Psoas muscle (tissue), 8 donors: ENCODE data around the gene MORN1. TPM values are rescaled to one million over a fixed set of nuclear protein-coding genes. Genes with fewer than 3 reads are reported as not detected.

Experiments
- ATAC-seq, 4 donors: fragments of 200-7000 bp; cut with Tn5 transposase; one replicate each; pipeline ENCODE4 v1.9.1; 2020; ENCODE audit warnings: moderate library complexity in 3 of 4, mild to moderate bottlenecking in 2 of 4
- DNase-seq, 2 donors: peaks; one replicate each; pipeline ENCODE4 v3.0.0-alpha.2; 2020
- H3K27ac ChIP-seq: fragments of 200-600 bp; one replicate; pipeline ENCODE4 v1.8.0; 2022
- H3K27me3 ChIP-seq, 3 donors: fragments of 200-600 bp in 1 of 3; one replicate each; pipeline versions ENCODE4 v1.6.1 to v1.8.0; 2013 to 2022; ENCODE audit warnings: low read length in 2 of 3, mild to moderate bottlenecking in 2 of 3, moderate library complexity in 1 of 3; ENCODE audit not compliant: insufficient read depth in 3 of 3
- H3K36me3 ChIP-seq, 2 donors: fragments of 200-600 bp in 1 of 2; one replicate each; pipeline versions ENCODE4 v1.6.1 to v1.8.0; 2013 to 2022; ENCODE audit warnings: low read depth in 1 of 2, mild to moderate bottlenecking in 1 of 2, moderate library complexity in 1 of 2; ENCODE audit not compliant: insufficient read depth in 1 of 2
- H3K4me1 ChIP-seq: fragments of 200-600 bp; one replicate; pipeline ENCODE4 v1.8.0; 2022
- H3K4me3 ChIP-seq: fragments of 200-600 bp; one replicate; pipeline ENCODE4 v1.8.0; 2022; ENCODE audit warnings: mild to moderate bottlenecking
- H3K9me3 ChIP-seq: fragments of 200-600 bp; one replicate; pipeline ENCODE4 v1.8.0; 2022
- CTCF ChIP-seq: fragments of 200-600 bp; IDR thresholded peaks from one replicate; pipeline ENCODE4 v1.8.0; 2022; ENCODE audit warnings: antibody characterized with exemption
- WGBS, 3 donors: extraction: QIAGEN DNeasy Blood & Tissue Kit; methylation state at CpG; one replicate each; pipeline versions ENCODE4 v1.1.6 to v1.1.7; 2013; 5-methylcytosine and 5-hydroxymethylcytosine counted together
- intact Hi-C, 2 donors: fragments of 100-400 bp; cut with DNase I; formaldehyde crosslinking; loops; one replicate each; pipeline versions ENCODE4 v1.11.0 to v1.14.2; 2022
- polyA plus RNA-seq, 3 donors: library from polyadenylated mRNA; stranded (reverse); fragments of 200-250 nt; gene quantifications; one replicate each; pipeline ENCODE4 v1.2.3, GENCODE V29; 2013
- total RNA-seq, 4 donors: library from RNA; stranded (reverse); fragmentation: NEBNext Ultra II Directional in 2 of 4; extraction: Animal tissue kit (Norgen Biotek cat#: 25700) in 2 of 4; gene quantifications; one replicate each; pipeline versions ENCODE4 v1.2.1 to v1.2.4, GENCODE V29; 2021 to 2023
- donor health status: healthy with polysubstance abuse.
- donor health status: DM: no; HTN: no; CAD: no; lungs with moderate emphysema.
- donor health status: Bipolar disorder and iron deficiency.
- donor health status: healthy.
- donor health status: DM: yes; HTN: yes; CAD: no.
- donor health status: DM: no; HTN: no; CAD: no.
- donor health status: DM: no; HTN: no; CAD: no.
- donor health status: DM: yes; HTN: yes; CAD: no.

MORN1 gene
- total and polyA plus RNA-seq, 7 donors: 1.2 to 7.3 (median 4.2) TPM

DNA sequence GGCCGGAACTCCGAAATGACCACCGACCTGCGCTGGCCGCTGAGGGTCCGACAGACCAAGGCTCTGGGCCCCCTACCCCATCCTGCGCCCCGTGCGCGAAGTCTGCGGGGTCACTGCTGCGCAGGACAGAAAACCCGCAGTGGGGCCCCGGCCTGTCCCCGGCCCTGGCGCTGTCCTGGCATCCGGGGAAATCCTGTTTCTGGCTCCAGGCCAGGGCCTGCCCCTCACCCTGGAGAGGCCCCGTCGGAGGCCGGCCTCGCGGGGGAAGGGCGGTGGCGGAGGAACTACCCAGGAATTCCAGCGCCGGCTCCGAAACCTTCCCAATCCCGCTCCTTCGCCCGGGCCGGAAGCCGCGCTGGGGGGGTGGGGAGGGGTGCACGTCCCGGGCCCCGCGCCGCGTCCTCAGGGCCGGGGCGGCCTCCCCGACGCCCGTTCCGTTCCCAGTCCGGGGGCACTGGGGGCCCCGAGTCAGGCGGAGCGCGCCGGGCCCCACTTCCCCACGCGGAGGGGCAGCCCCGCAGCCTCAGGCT lies 77.0 kb downstream of the MORN1 start:
- H3K27ac ChIP-seq: peak overlapping the region; percentile 74
- ATAC-seq: peak; percentile 12 to 38 (median 26)
- peaks cover 0 to under 1% of the 10 kb centered on the region in 2 donors for H3K36me3 ChIP-seq
- peak; percentile 72 to 83 for DNase-seq
- H3K27me3 ChIP-seq: peaks cover 0 to 23% (median 3%) of the 10 kb centered on the region in 3 donors
- peak overlapping the region; percentile 69 for H3K4me3 ChIP-seq
- WGBS, 3 donors: 14 to 25% (median 18%) methylated on average over 32 to 54 of the region's 54 CpGs
- H3K4me1 ChIP-seq: peaks cover 16% of the 10 kb centered on the region
- intact Hi-C loops: loop anchor here in 1 of 2 donors (5.0 kb wide), 1 partner anchor 117 kb away; no protein-coding TSS in a partner anchor
- no peak for TF ChIP-seq CTCF
- no peaks in the 10 kb centered on the region for H3K9me3 ChIP-seq

DNA sequence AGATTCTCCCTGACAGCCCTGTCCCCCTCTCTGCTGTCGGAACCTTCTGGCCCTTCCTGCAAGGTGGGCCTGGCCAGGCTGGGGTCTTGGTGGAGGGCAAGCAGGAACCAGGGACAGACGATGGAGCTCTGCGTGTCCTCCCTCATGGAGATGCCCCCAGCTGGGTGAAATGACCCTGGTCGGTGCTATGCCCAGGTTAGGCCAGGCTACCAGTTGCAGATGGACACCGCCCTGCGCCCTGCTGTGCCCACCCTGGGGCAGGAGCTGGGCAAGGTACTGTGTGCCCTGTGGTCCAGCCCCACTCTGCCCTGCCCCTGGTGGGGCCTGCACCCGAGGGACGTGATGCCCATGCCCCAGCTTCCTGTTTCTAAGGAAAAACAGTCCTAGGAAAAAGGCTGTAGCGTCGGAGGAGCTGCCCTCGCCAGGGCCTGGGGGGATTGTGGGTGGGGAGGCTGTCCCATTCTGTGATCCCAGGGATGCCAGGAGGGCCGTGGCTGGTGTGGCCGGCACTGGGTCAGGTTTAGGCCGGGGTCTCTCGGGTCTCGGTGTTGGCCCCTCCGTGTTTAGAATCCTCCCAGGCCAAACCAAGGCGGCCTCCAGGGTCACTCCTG lies 77.6 kb downstream of the MORN1 start:
- DNase-seq: no peak

GRCh38 chr1:2312515-2313301 lies 78.6 kb downstream of the MORN1 start:
- Histone ChIP-seq H3K9me3 (no peaks in the 10 kb centered on the region), H3K27me3 (peaks cover 0 to 8% (median 3%) of the 10 kb centered on the region in 3 donors), H3K27ac (peak overlapping the region; percentile 46), H3K36me3 (peaks cover 0 to 16% of the 10 kb centered on the region in 2 donors), H3K4me1 (peaks cover 16% of the 10 kb centered on the region), H3K4me3 (no peak overlapping the region)
- DNase-seq (peak; percentile 62 to 82), ATAC-seq (peak; percentile 3 to 19 (median 14))
- intact Hi-C loops: loop anchor here in 1 of 2 donors (5.0 kb wide), 1 partner anchor 115 kb away; no protein-coding TSS in a partner anchor
- no peak for TF ChIP-seq CTCF
- WGBS, 3 donors: 29 to 36% (median 34%) methylated on average over 22 to 24 of the region's 24 CpGs

More for the DNA sequence above, 77.6 kb downstream of the MORN1 start:
- Histone ChIP-seq H3K9me3 (no peaks in the 10 kb centered on the region), H3K4me3 (peak overlapping the region; percentile 69), H3K36me3 (peaks cover 0 to 6% of the 10 kb centered on the region in 2 donors), H3K4me1 (peaks cover 16% of the 10 kb centered on the region), H3K27ac (peak overlapping the region; percentile 74), H3K27me3 (peaks cover 0 to 19% (median 3%) of the 10 kb centered on the region in 3 donors)
- TF ChIP-seq CTCF: no peak
- intact Hi-C loops: loop anchor here in 1 of 2 donors (5.0 kb wide), 1 partner anchor 116 kb away; no protein-coding TSS in a partner anchor
- ATAC-seq: peak in 1 of 4 donors; percentile 1
- WGBS, 3 donors: 55 to 59% (median 59%) methylated on average over 16 to 18 of the region's 18 CpGs

DNA sequence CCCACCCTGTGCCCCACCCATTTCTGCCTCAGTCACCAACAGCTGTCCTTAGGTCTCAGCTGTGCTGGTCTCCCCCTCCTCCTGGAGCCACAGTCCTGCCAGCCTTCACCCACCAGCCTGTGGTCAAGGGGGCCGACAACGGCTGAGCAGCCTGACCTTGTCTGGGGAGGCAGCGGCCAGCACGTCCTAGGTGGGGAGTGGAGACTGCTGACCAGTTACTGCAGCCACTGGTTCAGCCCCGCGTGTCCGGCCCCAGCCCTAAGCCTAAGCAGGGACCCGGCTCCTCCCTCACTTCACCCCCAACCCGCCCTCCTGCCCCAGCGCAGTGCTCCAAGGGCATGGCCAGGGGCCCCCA lies 79.2 kb downstream of the MORN1 start:
- 45 to 60% (median 55%) methylated on average over 9 to 10 of the region's 10 CpGs for WGBS, 3 donors
- no peak for TF ChIP-seq CTCF
- Histone ChIP-seq H3K36me3 (peaks cover 0 to 22% of the 10 kb centered on the region in 2 donors), H3K4me1 (peaks cover 16% of the 10 kb centered on the region), H3K4me3 (no peak overlapping the region), H3K27me3 (peaks cover 0 to 8% (median 3%) of the 10 kb centered on the region in 3 donors), H3K9me3 (no peaks in the 10 kb centered on the region), H3K27ac (no peak overlapping the region)
- DNase-seq (no peak), ATAC-seq (peak in 1 of 4 donors; percentile 2)
- intact Hi-C loops: loop anchor here in 1 of 2 donors (5.0 kb wide), 1 partner anchor 115 kb away; no protein-coding TSS in a partner anchor
